Activated CD8-positive, alpha-beta memory T cell treated with anti-CD3 and anti-CD28 coated beads for 36 hours (primary cell): ENCODE data around the gene ZNF200. TPM values are rescaled to one million over a fixed set of nuclear protein-coding genes. Genes with fewer than 3 reads are reported as not detected.
"Not testable (repeated sequence)": the region's sequence is repeated elsewhere in the genome, so short reads cannot be mapped to it uniquely, and the experiment has no call there.

Experiments
- CTCF ChIA-PET: fragments of 350-600 bp; sonication (Branson Sonifier 250); formaldehyde crosslinking; loops from one replicate; lab custom pipeline; 2021; ENCODE audit warnings: antibody characterized with exemption; lab: Charles Lee
- POLR2A ChIA-PET: fragments of 350-600 bp; sonication (Branson Sonifier 250); formaldehyde crosslinking; loops from one replicate; lab custom pipeline; 2021; ENCODE audit warnings: antibody characterized with exemption; lab: Charles Lee
- total RNA-seq, 2 experiments: library from RNA; stranded (reverse); gene quantifications; one replicate each; pipeline ENCODE4 v1.2.3, GENCODE V29; 2021

ZNF200 gene
- total RNA-seq: 10 to 100 TPM; 11.3 to 11.8 TPM

GRCh38 chr16:3234857-3235561 lies at the start of gene ZNF200:
Gene ZNF200, minus strand, starts transcription at chr16:3235158. Its CDS starts 1,403 bp downstream, at chr16:3233755.
- POLR2A ChIA-PET: no interaction called here
- CTCF ChIA-PET: interaction anchor here (0.6 to 1.3 kb wide), 2 partner anchors 13 to 465 kb away, joined by 3 read pairs; no protein-coding TSS in a partner anchor

GRCh38 chr16:3283543-3284447 lies 48.8 kb upstream of the ZNF200 start:
- ChIA-PET CTCF (interaction anchor here (0.6 to 3.0 kb wide), 5 partner anchors 16 to 125 kb away, joined by 3 to 15 read pairs (median 3); no protein-coding TSS in a partner anchor), POLR2A (interaction anchor here (0.6 to 3.2 kb wide), 7 partner anchors 11 to 160 kb away, joined by 3 to 14 read pairs (median 6); partner anchors contain the start of genes NAA60, TIGD7, ZNF597 and ZNF75A)

GRCh38 chr16:3282730-3283542 lies 48.0 kb upstream of the ZNF200 start, which contains the start of gene ZNF263:
Gene ZNF263, plus strand, starts transcription at chr16:3283491. Its CDS starts 328 bp downstream, at chr16:3283819.
- ChIA-PET CTCF (interaction anchor here (0.9 to 3.0 kb wide), 3 partner anchors 15 to 35 kb away, joined by 3 to 15 read pairs (median 3); no protein-coding TSS in a partner anchor), POLR2A (interaction anchor here (0.6 to 3.2 kb wide), 8 partner anchors 13 to 160 kb away, joined by 3 to 14 read pairs (median 4); partner anchors contain the start of genes NAA60, TIGD7, ZNF213 and ZNF597)

- CTCF ChIA-PET: interaction anchor here (0.9 to 3.0 kb wide), 2 partner anchors 15 to 36 kb away, joined by 3 to 15 read pairs; no protein-coding TSS in a partner anchor
- POLR2A ChIA-PET: interaction anchor here (1.0 to 3.2 kb wide), 7 partner anchors 14 to 161 kb away, joined by 3 to 14 read pairs (median 5); partner anchors contain the start of genes NAA60, TIGD7, ZNF213 and ZNF597
These were observed 47.3 kb upstream of the ZNF200 start for GRCh38 chr16:3282103-3282729.

GRCh38 chr16:3281222-3281820 lies 46.4 kb upstream of the ZNF200 start:
- CTCF ChIA-PET: no interaction called here
- POLR2A ChIA-PET: interaction anchor here (0.9 kb wide), 1 partner anchor 14 kb away, joined by 3 read pairs; no protein-coding TSS in a partner anchor

- CTCF ChIA-PET: interaction anchor here (1.1 to 1.8 kb wide), 2 partner anchors 10 to 224 kb away, joined by 3 to 5 read pairs; no protein-coding TSS in a partner anchor
- POLR2A ChIA-PET: interaction anchor here (0.7 to 0.9 kb wide), 3 partner anchors 12 to 279 kb away, joined by 4 to 6 read pairs (median 5); no protein-coding TSS in a partner anchor
These were observed 41.7 kb upstream of the ZNF200 start for GRCh38 chr16:3276679-3277078.

GRCh38 chr16:3274947-3275346 lies 40.0 kb upstream of the ZNF200 start:
- CTCF ChIA-PET: interaction anchor here (1.1 kb wide), 1 partner anchor 9 kb away, joined by 3 read pairs; no protein-coding TSS in a partner anchor
- POLR2A ChIA-PET: no interaction called here

- POLR2A ChIA-PET: no interaction called here
- CTCF ChIA-PET: interaction anchor here (1.1 kb wide), 1 partner anchor 8 kb away, joined by 3 read pairs; no protein-coding TSS in a partner anchor
These were observed 39.5 kb upstream of the ZNF200 start for GRCh38 chr16:3274490-3274889.

- POLR2A ChIA-PET, CTCF ChIA-PET: not testable (repeated sequence)
These were observed 36.3 kb upstream of the ZNF200 start for GRCh38 chr16:3271281-3271680.

GRCh38 chr16:3270718-3271117 lies 35.8 kb upstream of the ZNF200 start:
- POLR2A ChIA-PET, CTCF ChIA-PET: not testable (repeated sequence)

GRCh38 chr16:3268294-3268693 lies 33.3 kb upstream of the ZNF200 start:
- ChIA-PET CTCF (interaction anchor here (0.5 to 2.7 kb wide), 3 partner anchors 15 to 69 kb away, joined by 3 to 15 read pairs (median 5); partner anchors contain the start of gene ZNF263), POLR2A (no interaction called here)

- POLR2A ChIA-PET: interaction anchor here (0.9 kb wide), 1 partner anchor 14 kb away, joined by 3 read pairs; no protein-coding TSS in a partner anchor
- CTCF ChIA-PET: interaction anchor here (0.9 to 2.8 kb wide), 9 partner anchors 7 to 234 kb away, joined by 3 to 15 read pairs (median 4); partner anchors contain the start of genes CLUAP1 and ZNF263
These were observed 32.0 kb upstream of the ZNF200 start for GRCh38 chr16:3266873-3267537.

GRCh38 chr16:3264137-3265036 lies 29.4 kb upstream of the ZNF200 start:
- ChIA-PET CTCF (interaction anchor here (2.8 kb wide), 1 partner anchor 236 kb away, joined by 7 read pairs; the partner anchor contains the start of gene CLUAP1), POLR2A (interaction anchor here (0.6 to 1.5 kb wide), 6 partner anchors 12 to 179 kb away, joined by 3 to 11 read pairs (median 4); partner anchors contain the start of genes NAA60, TIGD7, ZNF263 and ZNF597)

GRCh38 chr16:3262517-3262916 lies 27.6 kb upstream of the ZNF200 start:
- ChIA-PET CTCF (interaction anchor here (1.0 kb wide), 1 partner anchor 139 kb away, joined by 3 read pairs; no protein-coding TSS in a partner anchor), POLR2A (no interaction called here)

- CTCF ChIA-PET: no interaction called here
- POLR2A ChIA-PET: interaction anchor here (0.5 kb wide), 1 partner anchor 26 kb away, joined by 3 read pairs; no protein-coding TSS in a partner anchor
These were observed 24.9 kb upstream of the ZNF200 start for GRCh38 chr16:3259836-3260235.
